ENCODE measurements around the gene AIM2. TPM values are rescaled to one million over a fixed set of nuclear protein-coding genes. Genes with fewer than 3 reads are reported as not detected.
A peak's percentile ranks its signal among the peaks of the same experiment; 100 is the strongest.

Gene AIM2
- total and polyA plus RNA-seq, 2 donors from 2014 or later: 4.6 TPM; not detected in 1

DNA sequence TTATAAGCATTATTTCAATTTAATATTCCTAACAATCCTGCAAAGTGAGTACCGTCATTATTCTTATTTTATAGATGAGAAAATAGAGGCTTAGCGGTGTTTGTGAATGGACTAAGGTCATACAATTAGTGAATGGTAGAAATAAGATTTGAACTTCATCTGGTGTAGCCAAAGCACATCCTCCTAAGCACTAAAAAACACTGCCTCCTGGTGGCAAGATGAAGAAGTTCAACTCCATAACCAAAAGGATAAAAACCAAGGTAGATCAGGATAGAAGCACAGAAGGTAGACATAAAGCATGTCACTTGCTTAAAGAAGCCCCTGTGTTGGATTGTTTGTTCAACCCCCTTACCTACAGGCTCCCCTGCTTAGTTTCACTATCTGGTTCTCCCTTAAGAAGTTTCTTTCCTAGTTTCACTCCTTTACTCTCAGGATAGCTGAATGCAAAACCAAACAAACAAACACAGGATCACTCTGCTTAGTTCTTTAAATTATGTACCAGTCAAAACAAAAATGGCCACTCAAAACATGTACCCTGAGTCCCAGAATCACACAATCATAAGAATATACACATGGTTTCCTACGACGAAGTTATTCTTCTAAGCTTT is 12.7 kb upstream of the AIM2 start:
- no peak overlapping the region for H3K9ac ChIP-seq (ENCODE audit: low read length in 3 of 3)
- no peaks in the 10 kb centered on the region for H3K36me3 ChIP-seq (ENCODE audit: control insufficient read depth in 2 of 3, insufficient read depth in 3 of 3, low read length in 3 of 3)
- H3K9me3 ChIP-seq (ENCODE audit: control insufficient read depth in 2 of 3, insufficient read depth in 1 of 3, low read length in 3 of 3): no peaks in the 10 kb centered on the region
- H3K27ac ChIP-seq (ENCODE audit: low read depth in 2 of 2, low read length in 2 of 2): no peak overlapping the region
- intact Hi-C loops (cut with DNase I): no loop called here
- no peak for DNase-seq
- peak; percentile 25 for TF ChIP-seq CTCF (IDR thresholded peaks at IDR 0.05; ENCODE audit: borderline replicate concordance, extremely low read depth, insufficient read depth)
- no peak for FAIRE-seq
- no peaks in the 10 kb centered on the region for H3K27me3 ChIP-seq (ENCODE audit: control insufficient read depth, insufficient read depth, low read length)
- no peaks in the 10 kb centered on the region for H3K4me1 ChIP-seq (ENCODE audit: control insufficient read depth in 2 of 3, insufficient read depth in 2 of 3, low read depth in 1 of 3, low read length in 3 of 3)
- no peak overlapping the region for H3K4me3 ChIP-seq (ENCODE audit: low read length in 3 of 3)

DNA sequence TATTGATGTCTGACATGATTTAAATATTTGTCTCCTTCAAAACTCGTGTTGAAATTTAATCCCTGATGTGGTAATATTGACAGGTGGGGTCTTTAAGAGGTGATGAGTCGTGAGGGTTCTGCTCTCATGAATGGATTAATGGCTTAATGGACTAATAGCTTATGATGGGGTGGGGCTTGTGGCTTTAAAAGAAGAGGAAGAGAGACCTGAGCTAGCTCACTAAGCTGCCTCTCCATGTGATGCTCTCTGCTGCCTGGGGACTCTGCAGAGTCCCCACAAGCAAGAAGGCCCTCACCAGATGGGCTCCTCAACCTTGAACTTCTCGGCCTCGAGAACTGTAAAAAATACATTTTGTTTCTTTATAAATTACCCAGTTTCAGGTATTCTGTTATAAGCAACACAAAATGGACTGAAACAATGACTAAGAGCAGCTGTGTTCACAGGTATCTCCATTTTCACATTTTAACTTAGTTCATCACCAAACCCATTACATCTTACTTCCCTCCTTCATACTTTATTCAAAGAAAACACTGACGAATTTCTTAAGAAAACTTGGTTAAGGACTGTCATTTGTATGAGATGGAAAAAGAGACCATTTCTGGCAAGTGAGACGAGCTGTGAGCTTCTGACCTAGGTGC is 12.1 kb upstream of the AIM2 start:
- FAIRE-seq (no peak), DNase-seq (no peak)
- TF ChIP-seq CTCF (IDR thresholded peaks at IDR 0.05; ENCODE audit: borderline replicate concordance, extremely low read depth, insufficient read depth): no peak
- intact Hi-C loops (cut with DNase I): no loop called here
- H3K27me3 ChIP-seq (ENCODE audit: control insufficient read depth, insufficient read depth, low read length): no peaks in the 10 kb centered on the region
- H3K9me3 ChIP-seq (ENCODE audit: control insufficient read depth in 2 of 3, insufficient read depth in 1 of 3, low read length in 3 of 3): no peaks in the 10 kb centered on the region
- no peaks in the 10 kb centered on the region for H3K4me1 ChIP-seq (ENCODE audit: control insufficient read depth in 2 of 3, insufficient read depth in 2 of 3, low read depth in 1 of 3, low read length in 3 of 3)
- H3K4me3 ChIP-seq (ENCODE audit: low read length in 3 of 3): no peak overlapping the region
- H3K27ac ChIP-seq (ENCODE audit: low read depth in 2 of 2, low read length in 2 of 2): no peak overlapping the region
- no peaks in the 10 kb centered on the region for H3K36me3 ChIP-seq (ENCODE audit: control insufficient read depth in 2 of 3, insufficient read depth in 3 of 3, low read length in 3 of 3)
- no peak overlapping the region for H3K9ac ChIP-seq (ENCODE audit: low read length in 3 of 3)

GRCh38 chr1:159088050-159088449 is 11.5 kb upstream of the AIM2 start:
- TF ChIP-seq CTCF (IDR thresholded peaks at IDR 0.05; ENCODE audit: borderline replicate concordance, extremely low read depth, insufficient read depth): no peak
- intact Hi-C loops (cut with DNase I): no loop called here
- FAIRE-seq: no peak

More at GRCh38 chr1:159088050-159088449, 11.5 kb upstream of the AIM2 start:
- no peaks in the 10 kb centered on the region for H3K9me3 ChIP-seq (ENCODE audit: control insufficient read depth in 2 of 3, insufficient read depth in 1 of 3, low read length in 3 of 3)
- DNase-seq: no peak
- no peaks in the 10 kb centered on the region for H3K4me1 ChIP-seq (ENCODE audit: control insufficient read depth in 2 of 3, insufficient read depth in 2 of 3, low read depth in 1 of 3, low read length in 3 of 3)
- H3K36me3 ChIP-seq (ENCODE audit: control insufficient read depth in 2 of 3, insufficient read depth in 3 of 3, low read length in 3 of 3): no peaks in the 10 kb centered on the region
- H3K27me3 ChIP-seq (ENCODE audit: control insufficient read depth, insufficient read depth, low read length): no peaks in the 10 kb centered on the region
- H3K27ac ChIP-seq (ENCODE audit: low read depth in 2 of 2, low read length in 2 of 2): no peak overlapping the region
- H3K4me3 ChIP-seq (ENCODE audit: low read length in 3 of 3): no peak overlapping the region
- H3K9ac ChIP-seq (ENCODE audit: low read length in 3 of 3): no peak overlapping the region

All from kidney (tissue), 14 donors.